Stimulated activated CD8-positive, alpha-beta memory T cell treated with anti-CD3 and anti-CD28 coated beads, Interleukin-15, amount 100 ng/mL, for 48 hours (primary cell): Measurements from ENCODE around the gene NOXA1.
A peak's percentile ranks its signal among the peaks of the same experiment; 100 is the strongest.
"Not testable (repeated sequence)": the region's sequence is repeated elsewhere in the genome, so short reads cannot be mapped to it uniquely, and the experiment has no call there.

Experiments
- DNase-seq, 2 donors: peaks; one replicate each; pipeline ENCODE4 v3.0.0-alpha.2; 2020; ENCODE audit warnings: low read depth in 2 of 2

The NOXA1 gene, protein sequence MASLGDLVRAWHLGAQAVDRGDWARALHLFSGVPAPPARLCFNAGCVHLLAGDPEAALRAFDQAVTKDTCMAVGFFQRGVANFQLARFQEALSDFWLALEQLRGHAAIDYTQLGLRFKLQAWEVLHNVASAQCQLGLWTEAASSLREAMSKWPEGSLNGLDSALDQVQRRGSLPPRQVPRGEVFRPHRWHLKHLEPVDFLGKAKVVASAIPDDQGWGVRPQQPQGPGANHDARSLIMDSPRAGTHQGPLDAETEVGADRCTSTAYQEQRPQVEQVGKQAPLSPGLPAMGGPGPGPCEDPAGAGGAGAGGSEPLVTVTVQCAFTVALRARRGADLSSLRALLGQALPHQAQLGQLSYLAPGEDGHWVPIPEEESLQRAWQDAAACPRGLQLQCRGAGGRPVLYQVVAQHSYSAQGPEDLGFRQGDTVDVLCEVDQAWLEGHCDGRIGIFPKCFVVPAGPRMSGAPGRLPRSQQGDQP

GRCh38 chr9:137422604-137423513 is at the start of gene NOXA1, which contains the start of gene EXD3:
NOXA1 (plus strand) TSS chr9:137423393; CDS start chr9:137423530, 137 bp downstream.
EXD3 (minus strand) TSS chr9:137423162; CDS start chr9:137395357, 27,805 bp downstream.
- peak; percentile 90 for DNase-seq

GRCh38 chr9:137373611-137373980 is 49.6 kb upstream of the NOXA1 start:
- no peak for DNase-seq

- no peak for DNase-seq
Observed at GRCh38 chr9:137374131-137374845, 48.9 kb upstream of the NOXA1 start.

- DNase-seq, result no peak
Observed at GRCh38 chr9:137375321-137376058, 47.7 kb upstream of the NOXA1 start.

DNA sequence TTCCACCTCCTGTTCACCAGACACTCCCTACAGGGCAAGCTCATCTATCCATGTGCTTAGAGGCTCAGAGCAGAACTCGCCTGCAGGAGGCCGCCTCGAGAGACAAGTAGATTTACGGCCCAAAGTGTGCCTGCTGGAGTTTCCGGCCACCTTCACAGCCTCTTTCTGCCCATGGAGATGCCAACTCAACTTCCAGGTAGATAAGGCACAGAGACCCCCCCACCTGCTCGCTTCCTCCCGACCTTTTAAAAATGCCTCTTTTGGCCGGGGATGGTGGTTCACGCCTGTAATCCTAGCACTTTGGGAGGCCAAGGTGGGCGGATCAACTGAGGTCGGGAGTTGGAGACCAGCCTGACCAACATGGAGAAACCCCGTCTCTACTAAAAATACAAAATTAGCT is 46.8 kb upstream of the NOXA1 start:
- DNase-seq, result no peak

GRCh38 chr9:137378688-137379410 is 44.3 kb upstream of the NOXA1 start:
- not testable (repeated sequence) for DNase-seq

DNA sequence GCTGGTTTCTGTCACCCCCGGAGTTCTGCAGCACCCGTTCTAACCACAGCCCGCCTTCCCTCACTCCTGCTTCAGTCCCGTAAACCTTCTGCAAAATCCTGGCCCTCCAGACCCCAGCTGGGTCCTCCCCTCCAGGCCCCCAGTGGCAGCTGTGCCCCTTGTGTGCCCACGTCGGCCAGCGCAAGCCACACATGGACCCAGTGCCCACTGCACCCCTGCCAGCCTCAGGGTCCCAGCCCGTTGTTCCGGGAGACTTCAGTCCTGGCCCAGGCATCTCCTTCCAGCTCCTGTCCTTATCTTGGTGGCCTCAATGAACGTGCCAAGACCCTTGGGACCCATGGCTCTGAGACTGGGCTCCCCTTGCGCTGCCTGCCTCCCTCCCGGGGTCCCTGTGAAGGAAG is 43.4 kb upstream of the NOXA1 start:
- DNase-seq, result no peak

GRCh38 chr9:137380171-137380570 is 43.0 kb upstream of the NOXA1 start:
- DNase-seq, result no peak

- no peak for DNase-seq
Observed at GRCh38 chr9:137380606-137381005, 42.6 kb upstream of the NOXA1 start.

- DNase-seq, result no peak
Observed at GRCh38 chr9:137381501-137382443, 41.4 kb upstream of the NOXA1 start.

DNA sequence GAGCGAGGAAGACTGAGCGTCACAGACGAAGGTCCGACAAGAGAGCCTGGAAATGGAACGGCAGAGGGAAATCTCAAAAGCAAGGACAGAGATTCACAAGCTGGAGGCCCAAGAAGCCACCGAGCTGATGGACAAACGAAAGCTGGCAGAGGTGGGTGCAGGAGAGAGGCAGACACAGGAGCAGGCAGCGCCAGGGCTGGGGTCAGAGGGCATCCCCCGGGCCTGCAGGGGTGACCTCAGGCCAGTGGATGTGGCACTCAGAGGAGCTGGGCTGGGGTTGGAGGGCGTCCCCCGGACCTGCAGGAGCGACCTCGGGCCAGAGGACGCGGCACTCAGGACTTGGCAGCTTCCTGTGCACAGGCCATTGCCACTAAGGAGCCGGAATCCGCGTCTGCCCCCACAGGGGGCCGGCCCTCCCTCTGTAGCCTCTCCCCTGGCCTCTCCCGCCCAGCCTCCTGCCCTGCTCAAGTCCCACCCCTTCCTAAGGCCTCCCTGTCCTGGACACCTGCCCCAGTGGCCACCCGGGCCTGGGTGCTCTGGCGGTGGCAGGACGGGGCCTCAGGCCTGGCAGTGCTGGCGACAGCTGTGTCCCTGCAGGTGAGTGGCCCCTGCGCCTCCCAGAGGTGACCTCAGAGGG is 40.6 kb upstream of the NOXA1 start:
- DNase-seq, result no peak

- no peak for DNase-seq
Observed at GRCh38 chr9:137383081-137383783, 40.0 kb upstream of the NOXA1 start.

DNA sequence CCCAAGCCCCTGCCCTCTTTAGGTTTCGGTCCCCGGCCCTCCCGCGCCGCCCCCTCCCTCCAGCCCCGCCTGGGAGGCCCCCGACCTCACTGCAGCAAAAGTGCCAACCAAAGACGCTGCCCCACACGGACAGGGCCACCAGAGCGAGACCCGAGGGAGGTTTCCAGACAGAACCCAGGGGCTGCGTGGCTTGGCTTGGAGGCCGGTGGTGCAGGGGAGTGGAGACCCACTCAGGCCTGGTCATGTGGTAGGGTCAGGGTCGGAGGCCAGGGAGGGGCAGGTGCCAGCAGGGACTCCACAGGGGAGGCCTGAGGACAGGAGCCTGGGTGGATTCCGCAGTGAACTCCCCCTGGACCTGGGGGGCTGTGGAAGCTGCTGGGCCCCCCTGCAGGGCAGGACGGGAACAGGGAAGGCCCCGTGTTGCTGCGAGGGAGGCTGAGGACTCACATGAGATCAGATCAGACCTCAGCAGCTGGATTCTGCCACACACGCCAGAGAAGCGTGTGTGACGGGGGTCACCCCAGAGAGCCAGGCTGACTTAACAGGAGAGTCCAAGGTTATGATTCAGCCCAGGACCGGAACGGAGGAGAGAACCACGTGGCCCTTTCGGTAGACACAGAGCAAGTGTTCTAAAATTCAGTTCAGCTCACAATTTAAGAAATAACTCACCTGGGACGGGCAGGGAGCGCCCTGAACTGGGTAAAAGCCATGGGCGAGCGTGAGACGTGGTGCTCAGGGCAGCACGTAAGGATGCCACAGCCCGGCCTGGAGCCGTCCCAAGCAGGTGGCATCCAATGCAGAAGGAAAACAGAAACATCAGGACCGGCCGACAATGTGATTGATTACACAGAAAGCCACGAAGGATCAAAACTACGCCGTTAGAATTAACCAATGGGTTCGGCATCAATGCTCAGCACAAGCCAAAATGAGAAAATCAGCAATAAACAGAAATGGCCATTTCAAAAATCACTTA is 39.1 kb upstream of the NOXA1 start:
- DNase-seq, result no peak

- DNase-seq, result no peak
Observed at GRCh38 chr9:137385061-137385655, 38.0 kb upstream of the NOXA1 start.

DNA sequence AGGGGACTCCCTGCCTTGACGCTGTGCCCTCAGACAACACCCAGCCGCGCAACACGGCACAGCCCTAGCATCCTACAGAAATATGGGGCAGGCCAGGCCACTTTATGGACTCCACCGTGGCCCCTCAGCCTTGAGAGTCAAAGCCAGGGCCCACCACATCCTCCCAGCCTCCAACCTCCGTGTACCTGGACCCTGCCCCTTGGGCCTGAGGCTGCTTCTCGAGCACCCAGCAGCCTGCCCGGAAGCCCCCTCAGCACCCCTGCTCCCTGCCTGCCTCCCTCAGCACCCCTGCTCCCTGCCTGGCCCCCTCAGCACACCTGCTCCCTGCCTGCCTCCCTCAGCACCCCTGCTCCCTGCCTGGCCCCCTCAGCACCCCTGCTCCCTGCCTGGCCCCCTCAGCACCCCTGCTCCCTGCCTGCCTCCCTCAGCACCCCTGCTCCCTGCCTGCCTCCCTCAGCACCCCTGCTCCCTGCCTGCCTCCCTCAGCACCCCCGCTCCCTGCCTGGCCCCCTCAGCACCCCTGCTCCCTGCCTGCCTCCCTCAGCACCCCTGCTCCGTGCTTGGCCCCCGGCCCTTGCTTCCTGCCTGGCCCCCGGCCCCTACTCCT is 36.6 kb upstream of the NOXA1 start:
- not testable (repeated sequence) for DNase-seq
